GM18520 (cell line): Measurements from ENCODE around the gene CCNYL1.
A peak's percentile ranks its signal among the peaks of the same experiment; 100 is the strongest.
"Not testable (repeated sequence)": the region's sequence is repeated elsewhere in the genome, so short reads cannot be mapped to it uniquely, and the experiment has no call there.

ENCODE experiments used
- ATAC-seq: cut with Tn5 transposase; IDR thresholded peaks from one replicate; pipeline ENCODE4 v1.9.1; 2021; ENCODE audit not compliant: unreplicated experiment

CCNYL1 gene

DNA sequence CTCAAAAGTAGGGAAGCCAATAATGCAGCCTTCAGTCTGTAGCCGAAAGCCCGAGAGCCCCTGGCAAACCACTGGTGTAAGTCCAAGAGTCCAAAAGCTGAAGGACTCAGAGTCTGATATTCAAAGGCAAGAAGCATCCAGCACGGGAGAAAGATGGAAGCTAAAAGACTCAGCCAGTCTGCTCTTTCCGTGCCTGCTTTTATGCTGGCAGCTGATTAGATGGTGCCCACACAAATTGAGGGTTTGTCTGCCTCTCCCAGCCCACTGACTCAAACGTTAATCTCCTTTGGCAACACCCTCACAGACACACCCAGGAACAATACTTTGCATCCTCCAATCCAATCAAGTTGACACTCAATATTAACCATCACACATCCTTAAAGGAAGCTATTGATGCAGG lies 14.5 kb upstream of the CCNYL1 start:
- ATAC-seq, result not testable (repeated sequence)

GRCh38 chr2:207697411-207697810 lies 14.0 kb upstream of the CCNYL1 start:
- ATAC-seq, result no peak

- no peak for ATAC-seq
Observed at GRCh38 chr2:207698301-207698700, 13.1 kb upstream of the CCNYL1 start.

GRCh38 chr2:207704078-207704477 lies 7.4 kb upstream of the CCNYL1 start:
- no peak for ATAC-seq

- ATAC-seq, result no peak
Observed at GRCh38 chr2:207704671-207705070, 6.8 kb upstream of the CCNYL1 start.

DNA sequence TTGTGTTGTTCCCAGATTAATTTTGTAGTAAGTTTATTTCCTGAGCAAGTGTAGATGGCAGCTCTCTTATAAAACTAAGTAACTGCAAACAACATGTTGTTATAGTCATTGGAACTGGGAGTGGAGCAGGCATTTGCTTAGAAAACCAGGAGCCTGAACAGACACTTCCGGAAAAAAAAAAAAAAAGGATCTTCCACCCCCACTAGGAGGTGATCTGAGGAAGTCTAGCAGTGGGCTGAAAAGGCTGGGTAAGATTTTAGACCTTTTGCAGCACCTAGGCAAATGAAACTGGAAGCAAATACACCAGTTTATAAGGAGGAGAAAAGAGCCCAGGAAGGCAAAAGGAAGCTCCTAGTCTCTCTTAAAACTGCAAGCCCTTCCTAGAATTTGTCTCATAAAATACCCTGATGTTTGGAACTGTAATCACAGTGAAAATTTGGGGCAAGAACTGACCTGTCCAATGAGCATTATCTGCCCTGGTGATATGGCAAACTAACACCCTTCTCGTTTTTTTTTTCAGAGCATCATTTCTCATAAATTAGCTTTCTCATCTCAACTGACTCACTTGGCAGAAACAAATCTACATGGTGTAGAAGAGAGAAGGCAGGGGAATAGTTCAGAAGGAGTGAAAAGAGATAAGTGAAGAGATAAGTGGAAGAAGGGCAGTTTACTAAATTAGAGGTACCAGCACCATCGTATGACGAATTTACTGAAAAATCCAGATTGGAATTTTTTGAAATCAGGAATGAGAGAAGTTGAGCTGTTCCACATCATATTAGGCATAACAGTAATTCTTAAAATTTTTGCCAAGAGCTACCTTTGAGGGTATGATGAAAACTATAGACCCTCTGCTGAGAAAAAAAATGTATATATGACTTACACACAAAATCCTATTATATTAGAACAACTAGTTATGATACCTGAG lies 4.2 kb upstream of the CCNYL1 start:
- ATAC-seq, result no peak

- ATAC-seq, result peak; percentile 12
Observed at GRCh38 chr2:207711750-207712530, 500 bp downstream of the CCNYL1 start.

DNA sequence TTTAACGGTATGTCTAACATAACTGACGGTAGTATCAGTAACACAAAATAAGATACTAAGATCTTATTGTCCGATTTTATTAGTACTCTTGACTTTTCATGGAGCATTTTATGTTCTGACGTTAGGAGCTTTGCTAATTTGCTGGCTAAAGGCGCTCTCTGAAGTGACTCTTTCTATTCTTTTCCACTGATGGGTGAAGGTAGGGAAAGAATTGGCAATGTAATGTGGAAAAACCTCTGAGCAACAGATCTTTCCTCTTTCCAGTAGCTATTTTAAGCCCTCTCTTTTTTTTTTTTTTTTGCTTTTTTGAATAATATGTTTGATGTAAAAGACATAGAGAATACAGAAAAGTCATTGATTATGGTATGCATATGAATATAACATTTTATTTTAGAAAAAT lies 4.6 kb downstream of the CCNYL1 start:
- no peak for ATAC-seq

- ATAC-seq, result no peak
Observed at GRCh38 chr2:207718521-207718920, 7.1 kb downstream of the CCNYL1 start.

DNA sequence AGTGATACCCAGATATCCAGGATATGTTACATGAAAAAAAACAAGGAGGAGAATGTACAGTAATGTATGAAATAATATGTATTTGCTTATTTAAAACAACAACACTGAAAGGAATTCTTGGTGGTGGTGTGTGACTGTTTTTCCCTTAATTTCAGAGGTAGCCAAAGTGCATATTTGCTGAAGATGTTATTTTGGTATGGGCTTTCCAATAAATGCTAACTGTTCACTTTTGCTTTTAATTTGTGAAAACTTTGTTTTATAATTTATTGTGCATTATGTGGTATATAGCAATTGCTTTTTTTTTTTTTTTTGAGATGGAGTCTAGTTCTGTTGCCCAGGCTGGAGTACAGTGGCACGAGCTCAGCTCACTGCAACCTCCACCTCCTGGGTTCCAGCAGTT lies 7.6 kb downstream of the CCNYL1 start:
- no peak for ATAC-seq

DNA sequence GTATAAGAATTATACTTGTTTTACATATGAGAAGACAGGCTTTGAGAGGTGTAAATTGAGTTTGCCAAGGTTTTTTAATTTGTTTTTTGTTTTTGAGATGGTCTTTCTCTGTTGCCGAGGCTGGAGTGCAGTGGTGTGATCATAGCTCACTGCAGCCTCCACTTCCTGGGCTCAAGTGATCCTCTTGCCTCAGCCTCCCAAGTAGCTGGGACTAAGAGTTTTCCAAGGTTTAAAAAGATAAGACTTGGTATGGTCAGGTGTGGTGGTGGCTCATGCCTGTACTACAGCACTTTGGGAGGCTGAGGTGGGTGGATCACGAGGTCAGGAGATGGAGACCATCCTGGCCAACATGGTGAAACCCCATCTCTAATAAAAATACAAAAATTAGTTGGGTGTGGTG lies 8.2 kb downstream of the CCNYL1 start:
- not testable (repeated sequence) for ATAC-seq

- no peak for ATAC-seq
Observed at GRCh38 chr2:207720517-207721187, 9.2 kb downstream of the CCNYL1 start.

- ATAC-seq, result no peak
Observed at GRCh38 chr2:207722773-207723424, 11.5 kb downstream of the CCNYL1 start.

GRCh38 chr2:207723425-207723787 lies 12.0 kb downstream of the CCNYL1 start:
- not testable (repeated sequence) for ATAC-seq

DNA sequence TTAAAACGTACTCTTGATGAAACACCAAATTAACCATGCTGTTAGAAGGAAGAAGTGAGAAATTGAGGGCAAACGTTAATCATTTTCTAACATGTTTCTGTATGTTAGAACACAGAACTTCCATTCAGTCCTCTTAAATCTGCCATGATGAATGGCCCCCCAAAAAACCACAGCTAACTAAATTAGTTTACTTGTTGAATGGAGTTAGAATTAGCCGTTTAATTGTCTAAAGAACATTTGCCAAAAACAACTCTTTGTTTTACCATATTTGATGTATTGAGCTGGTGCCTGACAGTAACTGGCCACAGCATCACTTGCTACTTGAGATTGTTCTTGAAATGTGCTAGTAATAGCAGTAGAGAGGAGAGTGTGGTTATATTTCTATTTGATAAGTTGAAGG lies 12.7 kb downstream of the CCNYL1 start:
- peak; percentile 53 for ATAC-seq

GRCh38 chr2:207725873-207726578 lies 14.6 kb downstream of the CCNYL1 start:
- ATAC-seq, result no peak

DNA sequence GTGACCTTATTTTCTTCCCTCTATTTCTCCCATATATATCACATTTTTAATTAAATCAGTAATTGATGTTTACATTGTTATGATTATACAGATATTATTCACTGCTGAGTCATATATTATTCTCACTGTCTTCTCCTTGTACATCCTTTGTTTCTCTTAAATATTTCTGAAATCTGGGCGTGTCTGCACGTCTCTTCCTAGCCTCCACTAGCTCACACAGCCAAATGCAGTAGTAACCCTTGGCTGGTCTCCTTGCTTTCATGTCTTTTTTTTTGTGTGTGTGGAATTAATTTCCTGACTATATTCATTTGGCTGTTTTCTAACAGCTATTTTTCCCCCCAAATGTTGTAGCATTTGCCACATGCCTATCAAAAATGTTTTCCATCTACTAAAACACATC lies 15.8 kb downstream of the CCNYL1 start:
- ATAC-seq, result no peak

DNA sequence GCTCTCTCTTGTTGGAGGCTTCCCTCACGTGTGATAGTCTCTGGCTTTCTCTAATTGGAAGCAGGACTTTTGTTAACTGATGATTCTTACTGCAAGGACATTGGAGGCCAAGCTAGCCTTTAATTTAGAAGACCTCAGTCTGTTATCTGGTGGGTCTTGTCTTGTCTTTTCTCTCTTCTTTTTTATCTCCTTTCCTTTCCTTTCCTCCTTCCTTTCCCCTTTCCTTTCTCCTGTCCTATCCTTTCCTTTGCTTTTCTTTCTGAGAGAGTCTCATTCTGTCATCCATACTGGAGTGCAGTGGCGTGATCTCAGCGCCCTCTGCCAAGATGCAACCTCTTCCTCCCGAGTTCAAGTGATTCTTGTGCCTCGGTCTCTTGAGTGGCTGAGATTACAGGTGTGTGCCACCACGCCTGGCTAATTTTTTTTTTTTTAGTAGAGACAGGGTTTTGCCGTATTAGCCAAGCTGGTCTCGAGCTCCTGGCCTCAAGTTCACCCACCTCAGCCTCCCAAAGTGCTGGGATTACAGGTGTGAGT lies 18.1 kb downstream of the CCNYL1 start:
- no peak for ATAC-seq

- no peak for ATAC-seq
Observed at GRCh38 chr2:207731138-207731537, 19.7 kb downstream of the CCNYL1 start.

- ATAC-seq, result no peak
Observed at GRCh38 chr2:207733597-207734240, 22.3 kb downstream of the CCNYL1 start.
